Progenitor cell of endocrine pancreas (in vitro differentiated cells): ENCODE measurements around the gene BIVM. TPM values are rescaled to one million over a fixed set of nuclear protein-coding genes. Genes with fewer than 3 reads are reported as not detected.
"Not testable (repeated sequence)": the region's sequence is repeated elsewhere in the genome, so short reads cannot be mapped to it uniquely, and the experiment has no call there.

Source experiments
- DNase-seq: peaks from one replicate; pipeline ENCODE4 v3.0.0; 2021; ENCODE audit warnings: low spot score; ENCODE audit not compliant: unreplicated experiment
- H3K27ac Mint-ChIP-seq: 2 replicates; pipeline ENCODE4 v1.8.0; 2021; ENCODE audit warnings: mild to moderate bottlenecking, moderate library complexity, mixed read lengths
- H3K27me3 Mint-ChIP-seq: 2 replicates; pipeline ENCODE4 v1.8.0; 2021; ENCODE audit warnings: mixed read lengths
- H3K36me3 Mint-ChIP-seq: 2 replicates; pipeline ENCODE4 v1.8.0; 2022; ENCODE audit warnings: mixed read lengths; ENCODE audit not compliant: insufficient read depth
- H3K4me1 Mint-ChIP-seq: 2 replicates; pipeline ENCODE4 v1.8.0; 2021; ENCODE audit warnings: low read depth, mixed read lengths
- H3K4me3 Mint-ChIP-seq: 2 replicates; pipeline ENCODE4 v1.8.0; 2021; ENCODE audit warnings: low read depth, mild to moderate bottlenecking, moderate library complexity, mixed read lengths
- H3K9me3 Mint-ChIP-seq: 2 replicates; pipeline ENCODE4 v1.8.0; 2021; ENCODE audit warnings: low read depth, mixed read lengths
- CTCF ChIP-seq: fragments of 200-600 bp; sonication (generic); IDR thresholded peaks from one replicate; pipeline ENCODE4 v1.5.0; 2021; ENCODE audit warnings: antibody characterized with exemption, mild to moderate bottlenecking; ENCODE audit not compliant: unreplicated experiment
- total RNA-seq: library from RNA; stranded (reverse); gene quantifications from 2 replicates; pipeline ENCODE4 v1.2.1, GENCODE V29; 2021

Gene BIVM
- total RNA-seq, 1 donor from 2014 or later = 28.5 TPM

DNA sequence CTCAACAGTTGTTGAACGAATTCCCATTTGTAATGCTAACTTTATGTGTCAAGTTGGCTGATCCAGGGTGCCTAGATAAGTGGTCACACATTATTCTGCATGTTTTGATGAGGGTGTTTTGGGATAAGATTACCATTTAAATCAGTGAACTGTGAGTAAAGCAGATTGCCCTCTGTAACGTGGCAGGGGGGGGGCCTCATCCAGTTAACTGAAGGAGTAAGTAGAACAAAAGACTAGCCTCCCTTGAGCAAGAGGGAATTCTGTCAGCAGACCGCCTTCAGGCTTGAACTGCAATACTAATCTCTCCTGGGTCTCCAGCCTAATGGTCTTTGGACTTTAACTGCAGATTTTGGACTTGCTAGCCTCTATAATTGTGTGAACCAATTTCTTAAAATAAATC, 21.2 kb upstream of the BIVM start:
- Mint-ChIP-seq H3K27ac (no peak overlapping the region), H3K9me3 (peaks cover 9% of the 10 kb centered on the region), H3K27me3 (no peaks in the 10 kb centered on the region), H3K4me1 (peaks cover 3% of the 10 kb centered on the region), H3K4me3 (no peak overlapping the region), H3K36me3 (peaks cover 13% of the 10 kb centered on the region)
- TF ChIP-seq CTCF = no peak
- no peak for DNase-seq

DNA sequence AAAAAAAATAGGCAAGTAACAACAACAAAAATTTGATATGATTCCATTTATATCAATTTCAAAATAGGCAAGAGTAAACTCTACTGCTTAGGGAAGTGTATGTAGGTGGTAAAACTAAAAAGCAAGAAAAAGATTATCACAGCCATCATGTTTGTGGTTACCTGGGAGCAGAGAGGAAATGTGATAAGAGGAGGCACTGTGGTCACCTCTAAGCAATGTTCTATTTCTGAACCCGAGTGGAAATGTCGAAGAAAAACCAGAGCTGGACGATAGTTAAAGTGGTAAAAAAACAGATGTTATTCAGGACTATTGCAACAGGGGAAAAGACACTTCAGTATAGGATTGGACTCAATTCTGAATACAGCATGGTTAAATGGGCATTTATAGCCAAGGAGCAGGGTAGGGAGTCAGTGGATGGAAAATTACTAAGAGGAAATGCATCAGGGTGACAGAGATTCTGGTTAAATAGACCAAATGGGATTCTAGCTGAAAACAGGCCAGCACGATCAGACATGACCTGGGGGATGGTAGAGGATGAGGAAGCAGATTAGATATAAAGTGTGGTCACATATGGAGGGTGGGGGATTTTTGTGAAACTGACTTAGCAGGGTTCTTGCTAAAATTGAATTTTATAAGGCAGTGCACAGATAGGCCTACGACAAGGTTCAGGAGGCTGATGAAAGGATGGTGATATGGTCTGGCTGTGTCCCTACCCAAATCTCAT, 19.3 kb upstream of the BIVM start:
- Mint-ChIP-seq H3K9me3 (peaks cover 9% of the 10 kb centered on the region), H3K27me3 (no peaks in the 10 kb centered on the region)

GRCh38 chr13:102780656-102781055, 18.3 kb upstream of the BIVM start:
- not testable (repeated sequence) for H3K9me3 Mint-ChIP-seq, H3K4me3 Mint-ChIP-seq, H3K27ac Mint-ChIP-seq, H3K4me1 Mint-ChIP-seq, H3K27me3 Mint-ChIP-seq, DNase-seq
- peaks cover 19% of the 10 kb centered on the region for H3K36me3 Mint-ChIP-seq

More for the DNA sequence above, 19.3 kb upstream of the BIVM start:
- no peak for TF ChIP-seq CTCF
- H3K27ac Mint-ChIP-seq = no peak overlapping the region
- H3K36me3 Mint-ChIP-seq = peaks cover 19% of the 10 kb centered on the region
- DNase-seq = no peak
- no peaks in the 10 kb centered on the region for H3K4me1 Mint-ChIP-seq
- no peak overlapping the region for H3K4me3 Mint-ChIP-seq

GRCh38 chr13:102781591-102781990, 17.3 kb upstream of the BIVM start:
- peaks cover 19% of the 10 kb centered on the region for H3K36me3 Mint-ChIP-seq
- no peaks in the 10 kb centered on the region for H3K4me1 Mint-ChIP-seq
- H3K9me3 Mint-ChIP-seq = peaks cover 9% of the 10 kb centered on the region
- DNase-seq = no peak
- H3K4me3 Mint-ChIP-seq = no peak overlapping the region
- H3K27me3 Mint-ChIP-seq = no peaks in the 10 kb centered on the region
- TF ChIP-seq CTCF = no peak
- H3K27ac Mint-ChIP-seq = no peak overlapping the region

GRCh38 chr13:102784483-102784882, 14.4 kb upstream of the BIVM start:
- Mint-ChIP-seq H3K4me3 (no peak overlapping the region), H3K4me1 (no peaks in the 10 kb centered on the region), H3K27ac (no peak overlapping the region), H3K27me3 (no peaks in the 10 kb centered on the region), H3K9me3 (peaks cover 9% of the 10 kb centered on the region), H3K36me3 (peaks cover 23% of the 10 kb centered on the region)
- no peak for DNase-seq
- TF ChIP-seq CTCF = no peak

- Mint-ChIP-seq H3K4me1 (no peaks in the 10 kb centered on the region), H3K4me3 (no peak overlapping the region), H3K36me3 (peaks cover 12% of the 10 kb centered on the region), H3K27me3 (no peaks in the 10 kb centered on the region), H3K9me3 (no peaks in the 10 kb centered on the region), H3K27ac (no peak overlapping the region)
- no peak for TF ChIP-seq CTCF
- no peak for DNase-seq
These were observed 10.2 kb upstream of the BIVM start for GRCh38 chr13:102788683-102789082.
